AG09309 (cell line): Measurements from ENCODE around the gene OTOG.

ENCODE experiments used
- DNase-seq: peaks from one replicate; pipeline ENCODE4 v3.0.0-alpha.2; 2010; ENCODE audit warnings: low read depth
- H3K4me3 ChIP-seq: 2 replicates; pipeline ENCODE4 v1.5.1; 2011; ENCODE audit warnings: mild to moderate bottlenecking, low read depth, low read length, moderate library complexity; ENCODE audit not compliant: control insufficient read depth
- TF ChIP-seq, protein P1 (sequence below): IDR thresholded peaks from 2 replicates; pipeline ENCODE4 v1.5.1; 2011; ENCODE audit warnings: mild to moderate bottlenecking, low read depth, low read length, inconsistent platforms; ENCODE audit not compliant: insufficient read depth, control insufficient read depth; ENCODE audit errors: missing control alignments

Gene OTOG

DNA sequence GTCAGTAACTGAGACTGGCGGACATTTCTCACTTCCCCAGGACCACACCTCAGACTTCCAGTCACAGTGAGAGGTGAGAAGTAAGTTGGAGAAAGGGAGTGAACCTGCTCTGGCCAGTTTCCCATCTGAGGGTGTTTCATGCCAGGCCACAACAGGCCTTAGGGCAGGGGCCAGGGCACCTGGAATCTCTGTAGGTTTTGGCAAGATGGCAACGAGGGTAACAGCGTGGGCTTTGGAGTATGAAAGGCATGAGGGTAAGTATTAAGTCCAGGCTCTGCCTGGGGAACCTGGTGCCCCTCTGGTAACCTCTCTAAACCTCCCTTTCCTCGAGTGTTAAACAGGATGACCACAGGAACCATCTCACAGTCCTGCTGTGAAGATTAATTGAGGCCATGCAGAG lies 41.9 kb upstream of the OTOG start:
- TF ChIP-seq, protein P1, sequence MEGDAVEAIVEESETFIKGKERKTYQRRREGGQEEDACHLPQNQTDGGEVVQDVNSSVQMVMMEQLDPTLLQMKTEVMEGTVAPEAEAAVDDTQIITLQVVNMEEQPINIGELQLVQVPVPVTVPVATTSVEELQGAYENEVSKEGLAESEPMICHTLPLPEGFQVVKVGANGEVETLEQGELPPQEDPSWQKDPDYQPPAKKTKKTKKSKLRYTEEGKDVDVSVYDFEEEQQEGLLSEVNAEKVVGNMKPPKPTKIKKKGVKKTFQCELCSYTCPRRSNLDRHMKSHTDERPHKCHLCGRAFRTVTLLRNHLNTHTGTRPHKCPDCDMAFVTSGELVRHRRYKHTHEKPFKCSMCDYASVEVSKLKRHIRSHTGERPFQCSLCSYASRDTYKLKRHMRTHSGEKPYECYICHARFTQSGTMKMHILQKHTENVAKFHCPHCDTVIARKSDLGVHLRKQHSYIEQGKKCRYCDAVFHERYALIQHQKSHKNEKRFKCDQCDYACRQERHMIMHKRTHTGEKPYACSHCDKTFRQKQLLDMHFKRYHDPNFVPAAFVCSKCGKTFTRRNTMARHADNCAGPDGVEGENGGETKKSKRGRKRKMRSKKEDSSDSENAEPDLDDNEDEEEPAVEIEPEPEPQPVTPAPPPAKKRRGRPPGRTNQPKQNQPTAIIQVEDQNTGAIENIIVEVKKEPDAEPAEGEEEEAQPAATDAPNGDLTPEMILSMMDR, result no peak

DNA sequence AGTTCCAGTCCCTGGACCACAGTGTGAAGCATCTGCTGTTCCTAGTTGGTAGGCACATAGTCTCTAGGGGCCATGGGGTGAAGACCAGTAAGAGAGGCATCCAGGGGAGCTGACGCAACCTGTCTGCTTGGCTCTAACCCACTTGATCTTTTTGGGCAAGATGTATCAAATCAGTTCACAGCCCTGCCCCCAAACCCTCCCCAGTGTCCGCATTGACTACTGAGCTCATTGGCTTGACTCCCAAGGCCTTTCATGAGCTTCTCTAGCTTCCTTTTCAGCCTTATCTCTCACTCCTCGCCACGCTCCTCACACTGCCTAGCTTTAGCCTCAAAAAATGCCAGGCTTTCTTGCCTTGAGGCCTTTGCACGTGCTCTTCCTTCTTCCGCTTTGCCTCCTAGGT lies 40.7 kb upstream of the OTOG start:
- TF ChIP-seq, protein P1, result no peak
- no peak overlapping the region for H3K4me3 ChIP-seq
- no peak for DNase-seq

More for the DNA sequence above, 41.9 kb upstream of the OTOG start:
- DNase-seq, result no peak
- H3K4me3 ChIP-seq, result no peak overlapping the region

DNA sequence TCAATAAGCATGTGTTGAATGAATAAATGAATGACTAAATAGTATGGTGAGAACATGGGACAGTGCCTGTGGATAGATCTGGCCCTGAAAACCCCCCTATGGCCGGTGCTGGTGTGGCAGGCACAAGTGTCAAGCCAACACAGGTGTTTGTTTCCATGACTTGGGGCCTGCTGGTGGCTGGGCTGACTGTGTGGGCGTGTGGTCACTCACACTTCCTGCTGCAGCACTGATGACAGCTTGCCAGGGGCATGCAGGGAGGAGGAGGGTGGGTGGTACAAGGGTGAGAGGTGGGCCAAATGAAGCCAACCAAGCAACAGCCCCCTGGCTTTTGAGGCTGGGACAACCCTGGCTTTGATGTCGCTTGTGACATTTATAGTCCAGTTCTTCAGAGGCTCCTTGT lies 40.1 kb upstream of the OTOG start:
- no peak overlapping the region for H3K4me3 ChIP-seq
- TF ChIP-seq, protein P1, result no peak
- DNase-seq, result no peak

GRCh38 chr11:17507773-17508172 lies 39.3 kb upstream of the OTOG start:
- no peak overlapping the region for H3K4me3 ChIP-seq
- DNase-seq, result no peak
- TF ChIP-seq, protein P1, result no peak

DNA sequence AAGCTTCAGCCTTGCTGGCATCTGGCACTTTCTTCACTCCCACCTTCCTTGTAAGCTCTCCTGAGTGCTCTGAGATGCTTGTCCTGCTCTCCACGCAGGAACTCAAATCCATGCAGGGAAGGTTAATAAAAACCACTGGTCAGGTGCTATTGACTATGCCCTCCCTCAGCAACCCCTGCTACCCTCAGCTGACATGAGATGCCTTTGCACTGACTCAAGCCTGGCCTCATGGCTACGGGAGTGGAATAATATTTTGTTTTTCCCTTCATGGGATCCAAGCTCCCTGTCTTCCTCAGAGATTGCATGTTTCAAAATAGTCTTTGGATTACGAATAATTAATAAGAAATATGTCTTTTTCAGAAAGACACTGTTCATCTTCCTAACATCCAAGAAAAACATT lies 38.8 kb upstream of the OTOG start:
- TF ChIP-seq, protein P1, result no peak
- H3K4me3 ChIP-seq, result no peak overlapping the region
- no peak for DNase-seq

GRCh38 chr11:17508791-17509190 lies 38.3 kb upstream of the OTOG start:
- TF ChIP-seq, protein P1, result no peak
- DNase-seq, result no peak
- H3K4me3 ChIP-seq, result no peak overlapping the region
